SK-N-MC (cell line): Measurements from ENCODE around the gene DERA.
"Not testable (repeated sequence)": the region's sequence is repeated elsewhere in the genome, so short reads cannot be mapped to it uniquely, and the experiment has no call there.

Experiments
- EZH2 ChIP-seq: fragments of 200-600 bp; sonication (generic); IDR thresholded peaks from one replicate; pipeline ENCODE4 v1.6.1; 2017; ENCODE audit warnings: antibody characterized with exemption
- POLR2AphosphoS5 ChIP-seq: IDR thresholded peaks from 2 replicates; pipeline ENCODE4 v1.6.1; 2012; ENCODE audit warnings: mild to moderate bottlenecking, low read depth, low read length, borderline replicate concordance

DNA sequence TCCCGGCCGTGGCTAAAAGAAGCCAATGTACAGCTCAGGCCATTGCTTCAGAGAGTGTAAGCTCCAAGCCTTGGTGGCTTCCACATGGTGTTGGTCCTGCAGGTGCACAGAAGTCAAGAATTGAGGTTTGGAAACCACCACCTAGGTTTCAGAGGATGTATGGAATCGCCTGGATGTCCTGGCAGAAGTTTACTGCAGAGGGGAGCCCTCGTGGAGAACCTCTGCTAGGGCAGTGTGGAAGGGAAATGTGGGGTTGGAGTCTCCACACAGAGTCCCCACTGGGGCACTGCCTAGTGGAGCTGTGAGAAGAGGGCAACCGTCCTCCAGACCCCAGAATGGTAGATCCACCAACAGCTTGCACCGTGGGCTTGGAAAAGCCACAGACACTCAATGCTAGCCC is 103.3 kb downstream of the DERA start:
- not testable (repeated sequence) for TF ChIP-seq EZH2, POLR2AphosphoS5
